Nucleus accumbens (tissue), 56 donors: ENCODE measurements around the gene DAW1.
"Not testable (repeated sequence)": the region's sequence is repeated elsewhere in the genome, so short reads cannot be mapped to it uniquely, and the experiment has no call there.

Experiments
- DNase-seq, 56 donors: peaks; one replicate each; lab custom pipeline; 2025; lab: John Stamatoyannopoulos, UW

DAW1 gene

GRCh38 chr2:227871375-227871791 is at the start of gene DAW1:
DAW1 (plus strand) TSS chr2:227871631; CDS start chr2:227871690, 59 bp downstream.
- DNase-seq = peak in 39 of 56 donors; percentile 6 to 79 (median 43)

- DNase-seq = no peak
These were observed 48.9 kb upstream of the DAW1 start for GRCh38 chr2:227822416-227823003.

- no peak for DNase-seq
These were observed 47.5 kb upstream of the DAW1 start for GRCh38 chr2:227823922-227824321.

GRCh38 chr2:227824711-227825110 is 46.7 kb upstream of the DAW1 start:
- no peak for DNase-seq

GRCh38 chr2:227826019-227826521 is 45.4 kb upstream of the DAW1 start:
- peak in 32 of 56 donors; percentile 1 to 60 (median 18) for DNase-seq

- DNase-seq = no peak
These were observed 44.9 kb upstream of the DAW1 start for GRCh38 chr2:227826563-227826962.

GRCh38 chr2:227827143-227827542 is 44.3 kb upstream of the DAW1 start:
- no peak for DNase-seq

GRCh38 chr2:227828477-227828912 is 42.9 kb upstream of the DAW1 start:
- DNase-seq = no peak

- DNase-seq = no peak
These were observed 42.1 kb upstream of the DAW1 start for GRCh38 chr2:227829337-227829736.

GRCh38 chr2:227834423-227834822 is 37.0 kb upstream of the DAW1 start:
- no peak for DNase-seq

- no peak for DNase-seq
These were observed 36.3 kb upstream of the DAW1 start for GRCh38 chr2:227834916-227835650.

- DNase-seq = not testable (repeated sequence)
These were observed 31.9 kb upstream of the DAW1 start for GRCh38 chr2:227839339-227840129.

- no peak for DNase-seq
These were observed 24.6 kb upstream of the DAW1 start for GRCh38 chr2:227846831-227847230.

GRCh38 chr2:227848146-227848545 is 23.3 kb upstream of the DAW1 start:
- DNase-seq = no peak

GRCh38 chr2:227848586-227848985 is 22.8 kb upstream of the DAW1 start:
- no peak for DNase-seq

GRCh38 chr2:227849906-227850305 is 21.5 kb upstream of the DAW1 start:
- no peak for DNase-seq

GRCh38 chr2:227853204-227853629 is 18.2 kb upstream of the DAW1 start:
- DNase-seq = no peak

- DNase-seq = no peak
These were observed 17.6 kb upstream of the DAW1 start for GRCh38 chr2:227853765-227854271.

- DNase-seq = no peak
These were observed 16.0 kb upstream of the DAW1 start for GRCh38 chr2:227855440-227855839.

- DNase-seq = no peak
These were observed 14.7 kb upstream of the DAW1 start for GRCh38 chr2:227856697-227857096.

GRCh38 chr2:227860221-227860641 is 11.2 kb upstream of the DAW1 start:
- DNase-seq = peak in 42 of 56 donors; percentile 5 to 76 (median 39)
